Ectodermal cell (in vitro differentiated cells): ENCODE data around the gene COL5A1.

Experiments used
- H3K27ac ChIP-seq: 2 replicates; pipeline ENCODE4 v1.7.0; 2013; ENCODE audit warnings: mild to moderate bottlenecking, low read depth, low read length; ENCODE audit not compliant: insufficient read depth, poor library complexity, severe bottlenecking
- H3K27me3 ChIP-seq: 2 replicates; pipeline ENCODE4 v1.7.0; 2013; ENCODE audit warnings: mild to moderate bottlenecking, low read length; ENCODE audit not compliant: insufficient read depth, control insufficient read depth, poor library complexity, severe bottlenecking
- H3K36me3 ChIP-seq: one replicate; pipeline ENCODE4 v1.7.0; 2013; ENCODE audit warnings: low read length; ENCODE audit not compliant: control insufficient read depth, insufficient read depth
- H3K4me1 ChIP-seq: one replicate; pipeline ENCODE4 v1.7.0; 2013; ENCODE audit warnings: low read length; ENCODE audit not compliant: control insufficient read depth, insufficient read depth
- H3K4me3 ChIP-seq: 2 replicates; pipeline ENCODE4 v1.7.0; 2013; ENCODE audit warnings: low read depth, low read length, control low read depth; ENCODE audit not compliant: insufficient read depth
- H3K9me3 ChIP-seq: 2 replicates; pipeline ENCODE4 v1.7.0; 2013; ENCODE audit warnings: mild to moderate bottlenecking, low read length, moderate library complexity; ENCODE audit not compliant: control insufficient read depth
- WGBS, 2 experiments: methylation state at CpG; one replicate each; pipeline ENCODE4 v1.1.7; 2013; ENCODE audit warnings: missing lambda C conversion rate in 2 of 2; 5-methylcytosine and 5-hydroxymethylcytosine counted together

Gene COL5A1

GRCh38 chr9:134825025-134825424 lies 183.4 kb downstream of the COL5A1 start:
- WGBS, 2 experiments: 89 to 90% methylated on average over 10 of the region's 10 CpGs
- no peaks in the 10 kb centered on the region for H3K4me1 ChIP-seq
- H3K9me3 ChIP-seq: no peaks in the 10 kb centered on the region
- H3K4me3 ChIP-seq: no peak overlapping the region
- H3K27ac ChIP-seq: no peak overlapping the region
- H3K27me3 ChIP-seq: no peaks in the 10 kb centered on the region
- H3K36me3 ChIP-seq: no peaks in the 10 kb centered on the region

GRCh38 chr9:134826336-134827285 lies 185.0 kb downstream of the COL5A1 start:
- no peaks in the 10 kb centered on the region for H3K36me3 ChIP-seq
- H3K27me3 ChIP-seq: no peaks in the 10 kb centered on the region
- no peaks in the 10 kb centered on the region for H3K4me1 ChIP-seq
- H3K27ac ChIP-seq: no peak overlapping the region
- WGBS, 2 experiments: 90 to 93% methylated on average over 21 of the region's 21 CpGs
- no peak overlapping the region for H3K4me3 ChIP-seq
- H3K9me3 ChIP-seq: no peaks in the 10 kb centered on the region

GRCh38 chr9:134827559-134827958 lies 186.0 kb downstream of the COL5A1 start:
- Histone ChIP-seq H3K27ac (no peak overlapping the region), H3K27me3 (no peaks in the 10 kb centered on the region), H3K4me1 (no peaks in the 10 kb centered on the region), H3K36me3 (no peaks in the 10 kb centered on the region), H3K9me3 (no peaks in the 10 kb centered on the region), H3K4me3 (no peak overlapping the region)
- WGBS, 2 experiments: 94% methylated on average over 19 of the region's 19 CpGs

- WGBS, 2 experiments: 89 to 90% methylated on average over 12 of the region's 12 CpGs
- Histone ChIP-seq H3K4me1 (no peaks in the 10 kb centered on the region), H3K27ac (no peak overlapping the region), H3K27me3 (no peaks in the 10 kb centered on the region), H3K9me3 (no peaks in the 10 kb centered on the region), H3K36me3 (no peaks in the 10 kb centered on the region), H3K4me3 (no peak overlapping the region)
Observed at GRCh38 chr9:134827993-134828392, 186.4 kb downstream of the COL5A1 start.

- H3K27ac ChIP-seq: no peak overlapping the region
- H3K4me1 ChIP-seq: no peaks in the 10 kb centered on the region
- WGBS, 2 experiments: 90 to 91% methylated on average over 11 of the region's 11 CpGs
- no peak overlapping the region for H3K4me3 ChIP-seq
- no peaks in the 10 kb centered on the region for H3K9me3 ChIP-seq
- no peaks in the 10 kb centered on the region for H3K27me3 ChIP-seq
- no peaks in the 10 kb centered on the region for H3K36me3 ChIP-seq
Observed at GRCh38 chr9:134828892-134829291, 187.3 kb downstream of the COL5A1 start.

GRCh38 chr9:134829356-134829937 lies 187.8 kb downstream of the COL5A1 start:
- WGBS, 2 experiments: 89 to 90% methylated on average over 35 of the region's 35 CpGs
- no peaks in the 10 kb centered on the region for H3K9me3 ChIP-seq
- H3K27me3 ChIP-seq: no peaks in the 10 kb centered on the region
- no peak overlapping the region for H3K27ac ChIP-seq
- H3K4me1 ChIP-seq: no peaks in the 10 kb centered on the region
- no peaks in the 10 kb centered on the region for H3K36me3 ChIP-seq
- H3K4me3 ChIP-seq: no peak overlapping the region

- no peaks in the 10 kb centered on the region for H3K4me1 ChIP-seq
- no peak overlapping the region for H3K27ac ChIP-seq
- no peak overlapping the region for H3K4me3 ChIP-seq
- H3K9me3 ChIP-seq: no peaks in the 10 kb centered on the region
- WGBS, 2 experiments: 96 to 97% methylated on average over 19 of the region's 19 CpGs
- no peaks in the 10 kb centered on the region for H3K27me3 ChIP-seq
- H3K36me3 ChIP-seq: no peaks in the 10 kb centered on the region
Observed at GRCh38 chr9:134830126-134830525, 188.5 kb downstream of the COL5A1 start.

- Histone ChIP-seq H3K27ac (no peak overlapping the region), H3K27me3 (no peaks in the 10 kb centered on the region), H3K9me3 (no peaks in the 10 kb centered on the region), H3K36me3 (no peaks in the 10 kb centered on the region), H3K4me3 (no peak overlapping the region), H3K4me1 (no peaks in the 10 kb centered on the region)
- 91 to 93% methylated on average over 21 of the region's 21 CpGs for WGBS, 2 experiments
Observed at GRCh38 chr9:134830926-134831720, 189.5 kb downstream of the COL5A1 start.

- Histone ChIP-seq H3K4me1 (no peaks in the 10 kb centered on the region), H3K36me3 (no peaks in the 10 kb centered on the region)
- WGBS, 2 experiments: 92 to 94% methylated on average over 19 of the region's 19 CpGs
Observed at GRCh38 chr9:134832471-134832870, 190.9 kb downstream of the COL5A1 start.

More at GRCh38 chr9:134832471-134832870, 190.9 kb downstream of the COL5A1 start:
- Histone ChIP-seq H3K4me3 (no peak overlapping the region), H3K27me3 (no peaks in the 10 kb centered on the region), H3K27ac (no peak overlapping the region), H3K9me3 (no peaks in the 10 kb centered on the region)
